SU-DHL-6 (cell line): ENCODE data around the gene SCAPER.

Experiments used
- H2AFZ ChIP-seq: fragments of 200-600 bp; sonication (generic); 2 replicates; pipeline ENCODE4 v1.6.1; 2014; ENCODE audit warnings: low read depth, mild to moderate bottlenecking, moderate library complexity, mixed read lengths, antibody characterized with exemption, low read length; ENCODE audit not compliant: severe bottlenecking
- H3F3A ChIP-seq: fragments of 200-600 bp; shearing (Covaris generic); 2 replicates; pipeline ENCODE4 v1.6.0; 2016; ENCODE audit warnings: antibody characterized with exemption, mild to moderate bottlenecking; ENCODE audit not compliant: insufficient read depth
- H3K27ac ChIP-seq: fragments of 200-600 bp; sonication (generic); 2 replicates; pipeline ENCODE4 v1.5.1; 2016; ENCODE audit warnings: low read depth, mild to moderate bottlenecking, low read length, moderate library complexity, mixed read lengths
- H3K27me3 ChIP-seq: fragments of 200-600 bp; sonication (generic), shearing (Covaris generic); 2 replicates; pipeline ENCODE4 v1.6.0; 2014; ENCODE audit warnings: mild to moderate bottlenecking, low read length
- H3K36me3 ChIP-seq: fragments of 200-600 bp; sonication (generic); 2 replicates; pipeline ENCODE4 v1.6.1; 2014; ENCODE audit warnings: mild to moderate bottlenecking, low read length, mixed read lengths
- H3K4me2 ChIP-seq: fragments of 300-600, 200-600 bp; shearing (Covaris generic), sonication (generic); 2 replicates; pipeline ENCODE4 v1.6.0; 2014; ENCODE audit warnings: low read length, low read depth, mild to moderate bottlenecking; ENCODE audit not compliant: poor library complexity, severe bottlenecking
- H3K4me3 ChIP-seq: fragments of 200-600 bp; sonication (generic); 2 replicates; pipeline ENCODE4 v1.5.1; 2014; ENCODE audit warnings: antibody characterized with exemption, low read length, mild to moderate bottlenecking, mixed read lengths; ENCODE audit not compliant: insufficient read depth, poor library complexity, severe bottlenecking
- H3K79me2 ChIP-seq: fragments of 200-600 bp; sonication (generic); 2 replicates; pipeline ENCODE4 v1.6.1; 2014; ENCODE audit warnings: mild to moderate bottlenecking, low read length, moderate library complexity; ENCODE audit not compliant: insufficient read depth
- H3K9ac ChIP-seq: fragments of 200-600 bp; sonication (generic); 2 replicates; pipeline ENCODE4 v1.7.0; 2014; ENCODE audit warnings: mild to moderate bottlenecking, low read length
- H3K9me2 ChIP-seq: fragments of 200-600 bp; sonication (generic); replicated peaks from 2 replicates; pipeline ENCODE4 v1.6.1; 2014; ENCODE audit warnings: low read length; ENCODE audit not compliant: insufficient read depth
- H3K9me3 ChIP-seq: fragments of 200-600 bp; sonication (generic); 2 replicates; pipeline ENCODE4 v1.6.1; 2014; ENCODE audit warnings: low read length, mixed read lengths; ENCODE audit not compliant: insufficient read depth
- H4K20me1 ChIP-seq: fragments of 200-600 bp; sonication (generic); 2 replicates; pipeline ENCODE4 v1.6.1; 2014; ENCODE audit warnings: low read depth, mild to moderate bottlenecking, antibody characterized with exemption, low read length, moderate library complexity, mixed read lengths
- EZH2phosphoT487 ChIP-seq: fragments of 200-600 bp; sonication (generic), shearing (Covaris generic); conservative IDR thresholded peaks from 2 replicates; pipeline ENCODE4 v1.6.1; 2018; ENCODE audit warnings: mild to moderate bottlenecking, antibody characterized with exemption, low read length, moderate library complexity, mixed read lengths
- TF ChIP-seq, protein P1 (sequence below): fragments of 200-600 bp; sonication (generic); IDR thresholded peaks from one replicate; pipeline ENCODE4 v1.5.1; 2017; ENCODE audit warnings: antibody characterized with exemption, mild to moderate bottlenecking, low read length, moderate library complexity; ENCODE audit not compliant: insufficient read depth, poor library complexity, severe bottlenecking

SCAPER gene

DNA sequence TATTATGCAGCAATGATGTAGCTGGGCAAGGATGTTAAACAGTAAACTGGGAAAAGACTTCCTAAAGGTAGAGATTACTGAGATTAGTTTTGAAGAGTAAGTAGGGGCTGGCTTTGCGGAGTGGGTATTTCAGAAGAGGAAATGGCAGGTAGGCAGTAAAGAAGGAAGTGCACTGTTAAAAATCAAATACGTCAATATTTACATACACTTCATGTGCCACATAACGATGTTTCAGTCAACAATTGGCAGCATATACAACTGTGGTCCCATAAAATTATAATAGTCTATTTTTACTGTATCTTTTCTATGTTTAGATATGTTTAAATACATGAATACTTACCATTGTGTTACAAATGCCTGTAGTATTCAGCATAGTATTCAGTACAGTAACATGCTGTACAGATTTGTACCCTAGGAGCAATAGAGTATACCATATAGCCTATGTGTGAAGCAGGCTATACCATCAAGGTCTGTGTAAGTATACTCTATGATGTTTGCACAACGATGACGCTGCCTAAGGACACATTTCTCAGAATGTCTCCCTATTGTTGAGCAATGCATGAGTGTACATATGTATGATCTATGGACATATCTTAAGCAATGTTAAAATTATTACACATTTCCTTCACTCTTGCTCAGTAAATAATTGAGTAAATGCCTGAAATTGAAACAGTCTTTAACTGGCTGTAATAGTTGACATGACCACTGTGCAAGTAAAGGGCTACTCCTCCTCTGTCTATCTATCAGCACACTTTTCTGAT is 371.9 kb downstream of the SCAPER start:
- Histone ChIP-seq H3K36me3 (no peaks in the 10 kb centered on the region), H3K9me3 (no peaks in the 10 kb centered on the region), H3K27ac (no peak overlapping the region), H2AFZ (no peak overlapping the region), H4K20me1 (no peaks in the 10 kb centered on the region), H3K4me3 (no peak overlapping the region), H3K27me3 (no peaks in the 10 kb centered on the region), H3F3A (no peaks in the 10 kb centered on the region), H3K9ac (no peak overlapping the region), H3K79me2 (no peaks in the 10 kb centered on the region), H3K9me2 (no peaks in the 10 kb centered on the region), H3K4me2 (no peak overlapping the region)
- TF ChIP-seq, protein P1, sequence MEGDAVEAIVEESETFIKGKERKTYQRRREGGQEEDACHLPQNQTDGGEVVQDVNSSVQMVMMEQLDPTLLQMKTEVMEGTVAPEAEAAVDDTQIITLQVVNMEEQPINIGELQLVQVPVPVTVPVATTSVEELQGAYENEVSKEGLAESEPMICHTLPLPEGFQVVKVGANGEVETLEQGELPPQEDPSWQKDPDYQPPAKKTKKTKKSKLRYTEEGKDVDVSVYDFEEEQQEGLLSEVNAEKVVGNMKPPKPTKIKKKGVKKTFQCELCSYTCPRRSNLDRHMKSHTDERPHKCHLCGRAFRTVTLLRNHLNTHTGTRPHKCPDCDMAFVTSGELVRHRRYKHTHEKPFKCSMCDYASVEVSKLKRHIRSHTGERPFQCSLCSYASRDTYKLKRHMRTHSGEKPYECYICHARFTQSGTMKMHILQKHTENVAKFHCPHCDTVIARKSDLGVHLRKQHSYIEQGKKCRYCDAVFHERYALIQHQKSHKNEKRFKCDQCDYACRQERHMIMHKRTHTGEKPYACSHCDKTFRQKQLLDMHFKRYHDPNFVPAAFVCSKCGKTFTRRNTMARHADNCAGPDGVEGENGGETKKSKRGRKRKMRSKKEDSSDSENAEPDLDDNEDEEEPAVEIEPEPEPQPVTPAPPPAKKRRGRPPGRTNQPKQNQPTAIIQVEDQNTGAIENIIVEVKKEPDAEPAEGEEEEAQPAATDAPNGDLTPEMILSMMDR = no peak
- no peak for TF ChIP-seq EZH2phosphoT487

DNA sequence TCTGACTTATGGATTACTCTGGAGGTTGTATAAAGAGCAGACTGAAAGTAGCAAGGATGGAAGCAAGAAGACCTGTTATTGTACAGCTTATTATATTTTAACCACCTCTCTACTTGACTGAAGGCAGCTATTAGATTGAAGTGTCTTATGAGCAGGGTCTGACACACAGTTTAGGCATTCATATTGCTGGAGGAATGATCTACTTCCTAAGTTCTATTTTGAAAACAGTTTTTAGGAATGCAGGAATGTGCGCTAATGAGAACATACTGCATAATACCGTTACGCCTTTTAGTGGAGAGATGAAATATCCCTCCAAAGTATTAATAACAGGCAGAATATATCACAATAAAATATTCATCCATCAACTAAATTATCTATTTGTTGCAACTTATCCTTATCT is 375.2 kb downstream of the SCAPER start:
- Histone ChIP-seq H2AFZ (no peak overlapping the region), H3K9me3 (no peaks in the 10 kb centered on the region), H3K4me2 (no peak overlapping the region), H3F3A (no peaks in the 10 kb centered on the region), H3K9me2 (no peaks in the 10 kb centered on the region), H4K20me1 (no peaks in the 10 kb centered on the region), H3K4me3 (no peak overlapping the region), H3K79me2 (no peaks in the 10 kb centered on the region), H3K36me3 (no peaks in the 10 kb centered on the region), H3K9ac (no peak overlapping the region), H3K27me3 (no peaks in the 10 kb centered on the region), H3K27ac (no peak overlapping the region)
- no peak for TF ChIP-seq EZH2phosphoT487
- TF ChIP-seq, protein P1 = no peak

DNA sequence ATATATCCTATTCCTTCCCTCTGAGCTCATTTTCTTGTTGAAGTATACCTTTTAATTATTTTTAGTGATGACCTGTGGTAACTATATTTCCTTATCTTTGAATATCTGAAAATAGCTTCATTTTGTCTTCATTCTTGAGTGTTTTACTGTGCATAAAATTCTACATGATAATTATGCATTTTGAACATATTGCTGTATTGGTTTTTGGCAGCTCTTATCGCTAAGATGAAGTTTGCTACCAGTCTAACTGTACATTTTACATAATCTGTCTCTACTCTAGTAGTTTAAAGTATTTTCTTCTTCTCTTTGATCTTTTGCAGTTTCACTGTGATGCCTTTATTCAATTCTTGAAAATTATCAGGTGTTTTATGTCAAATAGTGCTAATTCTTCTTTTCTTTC is 379.0 kb downstream of the SCAPER start:
- H3K9me3 ChIP-seq = no peaks in the 10 kb centered on the region
- H3K4me3 ChIP-seq = no peak overlapping the region
- H3F3A ChIP-seq = no peaks in the 10 kb centered on the region
- H3K27me3 ChIP-seq = no peaks in the 10 kb centered on the region
- no peak overlapping the region for H3K9ac ChIP-seq
- H3K36me3 ChIP-seq = no peaks in the 10 kb centered on the region
- no peaks in the 10 kb centered on the region for H4K20me1 ChIP-seq
- H3K4me2 ChIP-seq = no peak overlapping the region
- H3K27ac ChIP-seq = no peak overlapping the region
- H2AFZ ChIP-seq = no peak overlapping the region
- no peak for TF ChIP-seq EZH2phosphoT487
- TF ChIP-seq, protein P1 = no peak
- H3K9me2 ChIP-seq = no peaks in the 10 kb centered on the region
- no peaks in the 10 kb centered on the region for H3K79me2 ChIP-seq
